NCI-H774 (cell line): ENCODE data around the gene PAK6.
A peak's percentile ranks its signal among the peaks of the same experiment; 100 is the strongest.

Experiments
- DNase-seq: peaks from one replicate; lab custom pipeline; 2025; lab: John Stamatoyannopoulos, UW

The PAK6 gene

GRCh38 chr15:40293905-40294895 is 55.3 kb downstream of the PAK6 start:
- no peak for DNase-seq

GRCh38 chr15:40295297-40295696 is 56.4 kb downstream of the PAK6 start:
- DNase-seq, result no peak

- no peak for DNase-seq
Observed at GRCh38 chr15:40295877-40296560, 57.2 kb downstream of the PAK6 start.

GRCh38 chr15:40296561-40297230 is 57.8 kb downstream of the PAK6 start:
- no peak for DNase-seq

DNA sequence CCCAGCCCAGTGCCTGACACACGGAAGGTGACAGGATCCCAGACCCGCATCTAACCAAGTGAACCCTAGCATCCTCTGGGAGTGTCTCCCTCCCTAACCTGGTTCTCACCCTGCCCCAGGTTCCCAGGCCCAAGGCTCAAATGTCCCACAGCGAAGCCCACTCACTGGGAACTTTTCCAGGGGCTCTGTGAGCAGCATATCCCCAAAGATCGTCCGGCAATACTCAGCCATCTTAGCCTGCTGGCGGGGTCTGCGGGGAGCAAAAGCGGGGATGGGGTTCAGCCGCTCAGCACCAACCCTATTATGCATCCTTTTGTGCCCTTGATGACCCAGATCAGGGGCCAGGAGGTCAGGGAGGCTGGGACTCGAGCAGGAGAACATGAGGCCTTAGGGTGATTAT is 58.5 kb downstream of the PAK6 start:
- DNase-seq, result no peak

DNA sequence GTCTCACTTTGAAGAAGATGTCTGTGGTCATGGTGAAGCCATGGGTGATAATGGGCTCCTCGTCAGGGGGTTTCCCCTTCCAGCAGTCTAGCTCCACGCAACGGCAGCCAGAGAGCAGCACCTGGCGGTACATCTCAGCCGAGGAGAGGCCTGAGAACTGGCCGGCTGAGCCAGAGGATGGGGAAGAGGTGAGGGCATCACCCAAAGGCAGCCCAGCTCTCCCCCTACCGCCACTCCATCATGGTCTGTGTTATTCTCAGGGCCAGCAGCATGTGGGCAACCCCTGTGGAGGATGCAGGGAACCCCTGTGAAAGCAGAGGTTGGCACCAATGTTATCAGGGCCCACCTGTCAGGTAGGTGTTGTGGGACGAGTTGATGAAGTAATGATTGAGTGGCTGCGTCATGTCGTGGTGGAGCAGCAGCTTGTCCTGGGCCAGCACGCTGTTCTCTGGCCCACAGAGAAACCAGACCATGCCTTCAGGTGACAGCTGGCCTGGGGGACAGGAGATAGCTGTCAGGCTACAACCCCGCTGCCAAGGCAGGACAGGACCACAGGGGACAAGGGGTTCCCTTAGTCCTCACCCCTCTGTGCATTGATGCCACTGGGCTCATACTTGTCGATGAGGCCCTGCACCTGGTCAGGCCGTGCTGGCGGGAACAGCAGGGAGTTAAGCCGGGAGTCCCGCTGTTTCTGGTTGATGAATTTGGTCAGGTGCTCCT is 59.5 kb downstream of the PAK6 start:
- no peak for DNase-seq

DNA sequence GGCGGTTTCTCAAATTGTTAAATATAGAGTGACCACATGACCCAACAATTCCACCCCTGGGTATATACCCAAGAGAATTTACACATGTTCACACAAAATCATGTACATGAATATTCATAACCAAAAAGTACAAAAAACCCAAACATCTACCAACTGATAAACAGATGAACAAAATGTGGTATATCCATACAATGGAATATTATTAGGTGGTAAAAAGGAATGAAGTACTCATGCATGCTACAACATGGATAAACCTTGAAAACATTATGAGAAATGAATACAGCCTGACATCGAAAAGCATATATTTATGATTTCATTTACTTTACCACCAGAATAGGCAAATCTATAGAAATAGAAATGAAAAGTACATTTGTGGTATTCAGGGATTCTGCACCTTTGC is 61.5 kb downstream of the PAK6 start:
- no peak for DNase-seq

DNA sequence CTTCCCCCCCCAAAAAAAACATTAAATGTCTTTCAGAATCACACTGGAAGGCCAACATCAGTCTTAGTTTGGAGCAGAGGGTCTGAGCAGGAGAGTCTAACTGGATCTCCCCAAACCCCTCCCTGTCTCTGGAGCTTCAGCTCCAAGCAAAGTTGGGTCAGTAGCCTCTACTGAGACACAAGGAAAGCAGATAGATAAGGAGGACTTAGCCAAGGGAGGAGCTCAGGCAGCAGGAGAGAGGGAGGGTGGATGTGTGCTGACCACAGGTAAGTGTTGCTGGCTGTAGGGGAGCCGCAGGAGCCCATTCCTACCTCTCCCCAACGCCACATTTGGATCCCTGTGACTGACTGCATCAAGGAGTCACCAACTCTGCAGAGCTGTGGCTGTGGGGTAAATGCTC is 61.9 kb downstream of the PAK6 start:
- DNase-seq, result no peak

DNA sequence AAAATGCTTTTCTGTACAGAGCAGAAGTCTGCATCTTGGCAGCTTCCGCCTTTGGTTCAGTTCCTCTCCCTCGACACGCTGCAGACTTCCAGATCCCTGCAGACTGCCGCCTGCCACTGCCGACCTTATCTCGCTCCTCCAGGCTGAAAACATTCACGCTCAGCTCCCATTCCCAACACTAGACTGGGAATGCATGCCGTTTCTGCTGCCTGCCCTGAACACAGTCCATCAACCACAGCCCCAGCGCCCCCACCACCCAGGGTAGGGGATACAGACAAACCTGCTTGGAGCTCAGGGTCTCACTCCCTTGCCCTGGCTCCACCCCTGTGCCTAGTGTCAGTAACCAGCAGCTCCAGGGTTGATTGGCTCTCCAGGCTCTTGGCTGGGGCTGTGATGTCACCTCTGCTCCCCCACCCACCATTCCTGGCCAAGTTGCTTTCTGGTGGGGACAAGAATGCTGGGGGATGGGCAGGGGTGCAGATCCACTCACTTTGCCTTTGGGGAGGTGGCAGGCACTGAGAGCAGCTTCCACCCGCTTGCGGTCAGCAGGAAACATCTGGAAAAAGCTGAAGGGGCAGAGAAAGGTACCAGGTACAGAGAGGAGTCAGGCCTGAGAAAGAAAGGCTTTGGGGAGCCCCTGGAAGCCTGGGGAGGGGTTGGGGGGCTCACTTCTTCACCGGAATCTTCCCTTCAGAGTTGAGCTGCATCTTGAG is 62.8 kb downstream of the PAK6 start:
- no peak for DNase-seq

GRCh38 chr15:40302288-40302886 is 63.5 kb downstream of the PAK6 start:
- DNase-seq, result no peak

DNA sequence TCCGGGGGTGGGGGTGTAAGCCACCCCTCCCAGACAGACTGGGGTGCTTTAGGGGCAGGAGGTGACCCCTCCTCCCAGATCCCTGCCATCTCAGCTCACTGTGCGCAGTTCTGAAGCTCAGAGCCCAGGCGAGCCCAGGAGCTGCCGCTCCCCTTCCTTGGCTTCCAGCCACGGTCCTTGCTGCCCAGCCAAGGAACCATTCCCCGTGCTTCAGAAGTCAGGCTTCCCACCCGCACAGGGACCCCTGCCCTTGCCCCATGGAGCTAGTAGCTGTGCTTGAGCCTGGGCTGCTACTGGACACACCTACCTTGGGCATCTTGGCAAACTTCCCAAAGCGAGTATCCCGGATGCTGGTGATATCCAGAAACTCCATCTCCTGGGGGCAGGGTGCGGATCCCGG is 64.1 kb downstream of the PAK6 start:
- DNase-seq, result no peak

GRCh38 chr15:40303576-40303975 is 64.7 kb downstream of the PAK6 start:
- DNase-seq, result no peak

GRCh38 chr15:40305281-40305680 is 66.4 kb downstream of the PAK6 start:
- no peak for DNase-seq

GRCh38 chr15:40306371-40306770 is 67.5 kb downstream of the PAK6 start:
- no peak for DNase-seq

- DNase-seq, result no peak
Observed at GRCh38 chr15:40306908-40307307, 68.0 kb downstream of the PAK6 start.

GRCh38 chr15:40307421-40308211 is 68.8 kb downstream of the PAK6 start, which contains the start of gene PLCB2:
Gene PLCB2 (minus strand): TSS chr15:40307935. CDS start chr15:40307672, 263 bp downstream.
- no peak for DNase-seq

- DNase-seq, result no peak
Observed at GRCh38 chr15:40309344-40309862, 70.5 kb downstream of the PAK6 start.

DNA sequence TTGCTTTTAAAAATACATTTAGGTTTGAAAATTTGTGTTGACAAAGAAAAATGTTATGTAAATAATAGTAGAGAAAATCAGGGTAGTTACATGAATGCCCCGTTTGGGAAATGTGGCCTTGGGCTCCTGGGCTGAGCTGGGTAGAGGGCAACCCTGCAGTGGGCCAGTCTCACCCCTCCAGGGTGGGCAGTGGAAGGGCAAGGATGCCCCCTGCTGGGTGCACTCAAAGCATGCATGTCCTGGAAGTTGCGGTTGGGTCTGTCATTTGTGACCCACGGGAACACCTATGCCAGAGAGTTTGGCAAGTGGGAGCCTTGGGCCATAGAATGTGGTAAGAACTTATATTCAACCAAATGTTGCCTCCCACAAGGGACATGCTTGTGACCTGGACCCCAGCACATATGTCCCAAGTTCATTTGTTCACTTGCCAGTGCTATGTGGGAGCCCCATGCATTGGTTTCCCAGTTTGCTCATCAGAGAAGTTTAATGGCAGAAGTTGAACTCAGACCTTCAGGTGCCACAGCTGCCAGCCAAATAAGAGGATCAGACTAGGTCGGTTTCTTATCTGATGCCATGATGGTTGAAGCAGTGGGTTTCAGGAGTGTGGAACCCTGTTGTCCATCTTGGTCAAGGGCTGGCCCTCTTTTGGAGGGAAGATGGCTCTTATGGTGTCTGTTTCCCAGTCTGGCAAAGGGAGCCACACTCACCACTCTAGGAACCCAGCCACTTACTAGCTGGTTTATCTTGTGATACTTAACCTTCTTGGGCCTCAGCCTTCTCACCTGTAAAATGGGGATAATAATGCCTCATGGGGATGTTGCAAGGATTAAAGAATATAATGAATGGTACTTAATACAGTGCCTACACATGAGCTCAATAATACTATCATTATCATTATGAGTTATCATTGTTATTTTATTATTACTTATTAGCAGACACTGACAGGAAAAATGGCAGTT is 71.4 kb downstream of the PAK6 start:
- peak; percentile 12 for DNase-seq

- DNase-seq, result no peak
Observed at GRCh38 chr15:40310993-40311392, 72.1 kb downstream of the PAK6 start.
